Measurements from ENCODE around the gene RELN. TPM values are rescaled to one million over a fixed set of nuclear protein-coding genes. Genes with fewer than 3 reads are reported as not detected.
A peak's percentile ranks its signal among the peaks of the same experiment; 100 is the strongest.

RELN gene
- total and polyA plus RNA-seq, 2 of the 13 experiments (the other 11 are each of a cell fraction or from before 2014, with no cell fraction given), result 315 to 332 TPM

DNA sequence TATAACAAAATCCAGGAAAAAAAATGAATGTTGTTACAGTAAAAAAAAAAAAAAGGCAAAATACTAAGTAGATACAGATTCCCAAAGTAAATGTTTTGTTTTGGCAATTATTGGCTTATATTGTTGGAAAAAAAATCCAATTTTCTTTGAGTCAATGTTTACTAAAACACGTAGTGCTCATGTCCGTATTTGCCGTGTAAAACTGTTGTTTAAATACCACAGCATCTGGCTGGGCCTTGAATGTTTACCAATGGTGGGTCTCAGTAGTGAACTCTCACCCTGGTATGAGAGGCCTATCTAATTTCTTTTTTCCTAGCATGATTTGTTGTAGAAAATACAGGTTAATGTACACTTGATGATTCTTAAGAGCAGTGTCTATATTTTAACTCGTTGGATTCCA lies 502.0 kb downstream of the RELN start (continued):
- peak; percentile 73; the same call in 1 of the 2 replicates for TF ChIP-seq NFIC (IDR thresholded peaks at IDR 0.05; ENCODE audit: low read length)
- TF ChIP-seq, protein P1, sequence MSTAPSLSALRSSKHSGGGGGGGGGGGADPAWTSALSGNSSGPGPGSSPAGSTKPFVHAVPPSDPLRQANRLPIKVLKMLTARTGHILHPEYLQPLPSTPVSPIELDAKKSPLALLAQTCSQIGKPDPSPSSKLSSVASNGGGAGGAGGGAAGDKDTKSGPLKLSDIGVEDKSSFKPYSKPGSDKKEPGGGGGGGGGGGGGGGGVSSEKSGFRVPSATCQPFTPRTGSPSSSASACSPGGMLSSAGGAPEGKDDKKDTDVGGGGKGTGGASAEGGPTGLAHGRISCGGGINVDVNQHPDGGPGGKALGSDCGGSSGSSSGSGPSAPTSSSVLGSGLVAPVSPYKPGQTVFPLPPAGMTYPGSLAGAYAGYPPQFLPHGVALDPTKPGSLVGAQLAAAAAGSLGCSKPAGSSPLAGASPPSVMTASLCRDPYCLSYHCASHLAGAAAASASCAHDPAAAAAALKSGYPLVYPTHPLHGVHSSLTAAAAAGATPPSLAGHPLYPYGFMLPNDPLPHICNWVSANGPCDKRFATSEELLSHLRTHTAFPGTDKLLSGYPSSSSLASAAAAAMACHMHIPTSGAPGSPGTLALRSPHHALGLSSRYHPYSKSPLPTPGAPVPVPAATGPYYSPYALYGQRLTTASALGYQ (CRISPR knock-in tag; IDR thresholded peaks at IDR 0.05), result peak; percentile 50; the same call in 1 of the 2 replicates
- no peak for TF ChIP-seq HMG20B (CRISPR knock-in tag; conservative IDR thresholded peaks at IDR 0.05)
- peak; percentile 85 for TF ChIP-seq MIXL1 (CRISPR knock-in tag; IDR thresholded peaks at IDR 0.05)
- TF ChIP-seq TOPORS (CRISPR knock-in tag; IDR thresholded peaks at IDR 0.05), result no peak
- TF ChIP-seq, protein P2, sequence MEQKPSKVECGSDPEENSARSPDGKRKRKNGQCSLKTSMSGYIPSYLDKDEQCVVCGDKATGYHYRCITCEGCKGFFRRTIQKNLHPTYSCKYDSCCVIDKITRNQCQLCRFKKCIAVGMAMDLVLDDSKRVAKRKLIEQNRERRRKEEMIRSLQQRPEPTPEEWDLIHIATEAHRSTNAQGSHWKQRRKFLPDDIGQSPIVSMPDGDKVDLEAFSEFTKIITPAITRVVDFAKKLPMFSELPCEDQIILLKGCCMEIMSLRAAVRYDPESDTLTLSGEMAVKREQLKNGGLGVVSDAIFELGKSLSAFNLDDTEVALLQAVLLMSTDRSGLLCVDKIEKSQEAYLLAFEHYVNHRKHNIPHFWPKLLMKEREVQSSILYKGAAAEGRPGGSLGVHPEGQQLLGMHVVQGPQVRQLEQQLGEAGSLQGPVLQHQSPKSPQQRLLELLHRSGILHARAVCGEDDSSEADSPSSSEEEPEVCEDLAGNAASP (CRISPR knock-in tag; IDR thresholded peaks at IDR 0.05; ENCODE audit: borderline replicate concordance), result no peak
- TF ChIP-seq RARA (CRISPR knock-in tag; IDR thresholded peaks at IDR 0.05), result peak; percentile 50; the same call in 1 of the 2 replicates
- TF ChIP-seq, protein P3, sequence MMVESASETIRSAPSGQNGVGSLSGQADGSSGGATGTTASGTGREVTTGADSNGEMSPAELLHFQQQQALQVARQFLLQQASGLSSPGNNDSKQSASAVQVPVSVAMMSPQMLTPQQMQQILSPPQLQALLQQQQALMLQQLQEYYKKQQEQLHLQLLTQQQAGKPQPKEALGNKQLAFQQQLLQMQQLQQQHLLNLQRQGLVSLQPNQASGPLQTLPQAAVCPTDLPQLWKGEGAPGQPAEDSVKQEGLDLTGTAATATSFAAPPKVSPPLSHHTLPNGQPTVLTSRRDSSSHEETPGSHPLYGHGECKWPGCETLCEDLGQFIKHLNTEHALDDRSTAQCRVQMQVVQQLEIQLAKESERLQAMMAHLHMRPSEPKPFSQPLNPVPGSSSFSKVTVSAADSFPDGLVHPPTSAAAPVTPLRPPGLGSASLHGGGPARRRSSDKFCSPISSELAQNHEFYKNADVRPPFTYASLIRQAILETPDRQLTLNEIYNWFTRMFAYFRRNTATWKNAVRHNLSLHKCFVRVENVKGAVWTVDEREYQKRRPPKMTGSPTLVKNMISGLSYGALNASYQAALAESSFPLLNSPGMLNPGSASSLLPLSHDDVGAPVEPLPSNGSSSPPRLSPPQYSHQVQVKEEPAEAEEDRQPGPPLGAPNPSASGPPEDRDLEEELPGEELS (CRISPR knock-in tag; IDR thresholded peaks at IDR 0.05), result peak; percentile 34; the same call in 1 of the 2 replicates
- TF ChIP-seq SALL1 (CRISPR knock-in tag; IDR thresholded peaks at IDR 0.05), result no peak; the same call in 1 of the 2 replicates
- no peak for TF ChIP-seq SP1 (IDR thresholded peaks at IDR 0.05)
- no peak for TF ChIP-seq SP1 (CRISPR knock-in tag; IDR thresholded peaks at IDR 0.05)
- TF ChIP-seq ZSCAN30 (CRISPR knock-in tag; IDR thresholded peaks at IDR 0.05), result no peak
- TF ChIP-seq PITX1 (CRISPR knock-in tag; IDR thresholded peaks at IDR 0.05), result 0 out of 2 replicates have a peak, but pooled peaks have one; percentile 42
- TF ChIP-seq SOX13 (IDR thresholded peaks at IDR 0.05), result no peak
- peak in 1 of 2 experiments; percentile 17; a peak in 1 of 4 replicates for TF ChIP-seq SOX13 (CRISPR knock-in tag; conservative IDR thresholded peaks at IDR 0.05 in 1 of 2, IDR thresholded peaks at IDR 0.05 in 1 of 2)
- TF ChIP-seq HOXA7 (CRISPR knock-in tag; IDR thresholded peaks at IDR 0.05), result no peak
- TF ChIP-seq ZBTB42 (CRISPR knock-in tag; IDR thresholded peaks at IDR 0.05), result 0 out of 2 replicates have a peak, but pooled peaks have one; percentile 41
- TF ChIP-seq, protein P4, sequence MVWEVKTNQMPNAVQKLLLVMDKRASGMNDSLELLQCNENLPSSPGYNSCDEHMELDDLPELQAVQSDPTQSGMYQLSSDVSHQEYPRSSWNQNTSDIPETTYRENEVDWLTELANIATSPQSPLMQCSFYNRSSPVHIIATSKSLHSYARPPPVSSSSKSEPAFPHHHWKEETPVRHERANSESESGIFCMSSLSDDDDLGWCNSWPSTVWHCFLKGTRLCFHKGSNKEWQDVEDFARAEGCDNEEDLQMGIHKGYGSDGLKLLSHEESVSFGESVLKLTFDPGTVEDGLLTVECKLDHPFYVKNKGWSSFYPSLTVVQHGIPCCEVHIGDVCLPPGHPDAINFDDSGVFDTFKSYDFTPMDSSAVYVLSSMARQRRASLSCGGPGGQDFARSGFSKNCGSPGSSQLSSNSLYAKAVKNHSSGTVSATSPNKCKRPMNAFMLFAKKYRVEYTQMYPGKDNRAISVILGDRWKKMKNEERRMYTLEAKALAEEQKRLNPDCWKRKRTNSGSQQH (CRISPR knock-in tag; IDR thresholded peaks at IDR 0.05; ENCODE audit: low read depth), result no peak
- TF ChIP-seq ZNF567 (CRISPR knock-in tag; IDR thresholded peaks at IDR 0.05; ENCODE audit: borderline replicate concordance), result no peak
- TF ChIP-seq NFATC3 (CRISPR knock-in tag; IDR thresholded peaks at IDR 0.05), result no peak
- TF ChIP-seq, protein P5, sequence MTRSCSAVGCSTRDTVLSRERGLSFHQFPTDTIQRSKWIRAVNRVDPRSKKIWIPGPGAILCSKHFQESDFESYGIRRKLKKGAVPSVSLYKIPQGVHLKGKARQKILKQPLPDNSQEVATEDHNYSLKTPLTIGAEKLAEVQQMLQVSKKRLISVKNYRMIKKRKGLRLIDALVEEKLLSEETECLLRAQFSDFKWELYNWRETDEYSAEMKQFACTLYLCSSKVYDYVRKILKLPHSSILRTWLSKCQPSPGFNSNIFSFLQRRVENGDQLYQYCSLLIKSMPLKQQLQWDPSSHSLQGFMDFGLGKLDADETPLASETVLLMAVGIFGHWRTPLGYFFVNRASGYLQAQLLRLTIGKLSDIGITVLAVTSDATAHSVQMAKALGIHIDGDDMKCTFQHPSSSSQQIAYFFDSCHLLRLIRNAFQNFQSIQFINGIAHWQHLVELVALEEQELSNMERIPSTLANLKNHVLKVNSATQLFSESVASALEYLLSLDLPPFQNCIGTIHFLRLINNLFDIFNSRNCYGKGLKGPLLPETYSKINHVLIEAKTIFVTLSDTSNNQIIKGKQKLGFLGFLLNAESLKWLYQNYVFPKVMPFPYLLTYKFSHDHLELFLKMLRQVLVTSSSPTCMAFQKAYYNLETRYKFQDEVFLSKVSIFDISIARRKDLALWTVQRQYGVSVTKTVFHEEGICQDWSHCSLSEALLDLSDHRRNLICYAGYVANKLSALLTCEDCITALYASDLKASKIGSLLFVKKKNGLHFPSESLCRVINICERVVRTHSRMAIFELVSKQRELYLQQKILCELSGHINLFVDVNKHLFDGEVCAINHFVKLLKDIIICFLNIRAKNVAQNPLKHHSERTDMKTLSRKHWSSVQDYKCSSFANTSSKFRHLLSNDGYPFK (CRISPR knock-in tag; IDR thresholded peaks at IDR 0.05; ENCODE audit: borderline replicate concordance), result no peak
- TF ChIP-seq ZNF451 (CRISPR knock-in tag; IDR thresholded peaks at IDR 0.05), result no peak
- no peak for TF ChIP-seq ZNF615 (CRISPR knock-in tag; IDR thresholded peaks at IDR 0.05; ENCODE audit: borderline replicate concordance)
